Astrocyte (in vitro differentiated cells and primary cell): ENCODE data around the gene KLHL22.

Source experiments
- EZH2 ChIP-seq: IDR thresholded peaks from 2 replicates; pipeline ENCODE4 v1.6.1; 2012; ENCODE audit warnings: mild to moderate bottlenecking, low read length, inconsistent platforms; ENCODE audit not compliant: insufficient read depth
- TF ChIP-seq, protein P1 (sequence below): IDR thresholded peaks from 2 replicates; pipeline ENCODE4 v1.5.1; 2011; ENCODE audit warnings: low read depth, mild to moderate bottlenecking, inconsistent platforms, low read length, moderate library complexity; ENCODE audit not compliant: insufficient read depth

DNA sequence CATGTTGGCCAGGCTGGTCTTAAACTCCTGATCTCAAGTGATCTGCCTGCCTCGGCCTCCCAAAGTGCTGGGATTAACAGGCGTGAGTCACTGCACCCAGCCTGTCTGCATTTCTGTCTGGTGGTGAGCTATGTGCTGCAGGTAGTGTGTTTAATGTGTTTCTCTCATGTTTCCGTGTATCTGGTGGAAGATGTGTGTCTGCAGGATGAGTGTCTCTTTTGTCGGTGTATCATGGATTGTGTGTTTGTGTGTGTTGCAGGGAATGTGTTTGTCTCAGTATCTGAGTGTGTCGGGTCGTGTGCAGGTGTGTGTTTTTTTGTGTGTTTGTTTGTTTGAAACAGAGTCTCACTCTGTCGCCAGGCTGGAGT lies 74.1 kb downstream of the KLHL22 start:
- TF ChIP-seq, protein P1, sequence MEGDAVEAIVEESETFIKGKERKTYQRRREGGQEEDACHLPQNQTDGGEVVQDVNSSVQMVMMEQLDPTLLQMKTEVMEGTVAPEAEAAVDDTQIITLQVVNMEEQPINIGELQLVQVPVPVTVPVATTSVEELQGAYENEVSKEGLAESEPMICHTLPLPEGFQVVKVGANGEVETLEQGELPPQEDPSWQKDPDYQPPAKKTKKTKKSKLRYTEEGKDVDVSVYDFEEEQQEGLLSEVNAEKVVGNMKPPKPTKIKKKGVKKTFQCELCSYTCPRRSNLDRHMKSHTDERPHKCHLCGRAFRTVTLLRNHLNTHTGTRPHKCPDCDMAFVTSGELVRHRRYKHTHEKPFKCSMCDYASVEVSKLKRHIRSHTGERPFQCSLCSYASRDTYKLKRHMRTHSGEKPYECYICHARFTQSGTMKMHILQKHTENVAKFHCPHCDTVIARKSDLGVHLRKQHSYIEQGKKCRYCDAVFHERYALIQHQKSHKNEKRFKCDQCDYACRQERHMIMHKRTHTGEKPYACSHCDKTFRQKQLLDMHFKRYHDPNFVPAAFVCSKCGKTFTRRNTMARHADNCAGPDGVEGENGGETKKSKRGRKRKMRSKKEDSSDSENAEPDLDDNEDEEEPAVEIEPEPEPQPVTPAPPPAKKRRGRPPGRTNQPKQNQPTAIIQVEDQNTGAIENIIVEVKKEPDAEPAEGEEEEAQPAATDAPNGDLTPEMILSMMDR = no peak
- TF ChIP-seq EZH2 = no peak
